Measurements from ENCODE around the gene OST4. TPM values are rescaled to one million over a fixed set of nuclear protein-coding genes. Genes with fewer than 3 reads are reported as not detected.
A peak's percentile ranks its signal among the peaks of the same experiment; 100 is the strongest.

The OST4 gene
- total RNA-seq, 2 donors from 2014 or later = 147 to 272 TPM

- no peak for TF ChIP-seq CTCF (IDR thresholded peaks at IDR 0.05)
- DNase-seq (ENCODE audit: low spot score) = no peak
- ATAC-seq (ENCODE audit: insufficient number of reproducible peaks, low FRiP score, low read depth) = peak; percentile 11
These were observed 38.1 kb downstream of the OST4 start for GRCh38 chr2:27033253-27033852.

GRCh38 chr2:27032495-27033252, 38.8 kb downstream of the OST4 start, which contains the start of gene TMEM214:
Gene TMEM214, plus strand, starts transcription at chr2:27032965. Its CDS starts 51 bp downstream, at chr2:27033016.
- H3K4me1 ChIP-seq (ENCODE audit: control insufficient read depth in 1 of 2, low read depth in 2 of 2) = peaks cover 14 to 22% of the 10 kb centered on the region in 2 donors
- H3K27ac ChIP-seq = peak within 1 kb of the TSS; percentile 72 to 80
- no peaks in the 10 kb centered on the region for H3K27me3 ChIP-seq (replicated peaks; ENCODE audit: insufficient read depth)
- no peaks in the 10 kb centered on the region for H3K9me3 ChIP-seq
- peaks cover 26% of the 10 kb centered on the region for H3K36me3 ChIP-seq
- H3K4me3 ChIP-seq = peak within 1 kb of the TSS; percentile 83
- TF ChIP-seq CTCF (IDR thresholded peaks at IDR 0.05) = peak; percentile 32
- peak; percentile 60 for ATAC-seq (ENCODE audit: insufficient number of reproducible peaks, low FRiP score, low read depth)
- peak; percentile 61 for DNase-seq (ENCODE audit: low spot score)

More at GRCh38 chr2:27033253-27033852, 38.1 kb downstream of the OST4 start:
- peaks cover 14 to 22% of the 10 kb centered on the region in 2 donors for H3K4me1 ChIP-seq (ENCODE audit: control insufficient read depth in 1 of 2, low read depth in 2 of 2)
- peaks cover 33% of the 10 kb centered on the region for H3K36me3 ChIP-seq
- H3K9me3 ChIP-seq = no peaks in the 10 kb centered on the region
- peak overlapping the region; percentile 72 to 80 for H3K27ac ChIP-seq
- peak overlapping the region; percentile 83 for H3K4me3 ChIP-seq
- no peaks in the 10 kb centered on the region for H3K27me3 ChIP-seq (replicated peaks; ENCODE audit: insufficient read depth)

GRCh38 chr2:27029051-27029450, 42.4 kb downstream of the OST4 start:
- no peaks in the 10 kb centered on the region for H3K9me3 ChIP-seq
- no peaks in the 10 kb centered on the region for H3K27me3 ChIP-seq (replicated peaks; ENCODE audit: insufficient read depth)
- H3K4me3 ChIP-seq = no peak overlapping the region
- peaks cover 4 to 7% of the 10 kb centered on the region in 2 donors for H3K4me1 ChIP-seq (ENCODE audit: control insufficient read depth in 1 of 2, low read depth in 2 of 2)
- no peak for DNase-seq (ENCODE audit: low spot score)
- TF ChIP-seq CTCF (IDR thresholded peaks at IDR 0.05) = no peak
- H3K36me3 ChIP-seq = peaks cover 10% of the 10 kb centered on the region
- H3K27ac ChIP-seq = no peak overlapping the region
- no peak for ATAC-seq (ENCODE audit: insufficient number of reproducible peaks, low FRiP score, low read depth)

- H3K36me3 ChIP-seq = peaks cover 19% of the 10 kb centered on the region
- no peaks in the 10 kb centered on the region for H3K9me3 ChIP-seq
- TF ChIP-seq CTCF (IDR thresholded peaks at IDR 0.05) = no peak
- no peak for DNase-seq (ENCODE audit: low spot score)
- H3K4me3 ChIP-seq = no peak overlapping the region
- ATAC-seq (ENCODE audit: insufficient number of reproducible peaks, low FRiP score, low read depth) = no peak
- no peaks in the 10 kb centered on the region for H3K27me3 ChIP-seq (replicated peaks; ENCODE audit: insufficient read depth)
- no peaks in the 10 kb centered on the region for H3K4me1 ChIP-seq (ENCODE audit: control insufficient read depth in 1 of 2, low read depth in 2 of 2)
- no peak overlapping the region for H3K27ac ChIP-seq
These were observed 44.2 kb downstream of the OST4 start for GRCh38 chr2:27027211-27027651.

All from thoracic aorta (tissue), 2 donors.